Sigmoid colon (tissue), 7 donors: ENCODE measurements around the gene DARS1. TPM values are rescaled to one million over a fixed set of nuclear protein-coding genes. Genes with fewer than 3 reads are reported as not detected.

Experiments
- DNase-seq: peaks from one replicate; pipeline ENCODE4 v3.0.0-alpha.2; 2019
- H3K27ac ChIP-seq, 4 donors: fragments of 200-600 bp; sonication (generic); one replicate each; pipeline ENCODE4 v1.5.1; 2016 to 2019; ENCODE audit warnings: mild to moderate bottlenecking in 1 of 4
- H3K27me3 ChIP-seq, 3 donors: fragments of 200-600 bp; sonication (generic); one replicate each; pipeline ENCODE4 v1.5.1; 2019; ENCODE audit warnings: mild to moderate bottlenecking in 1 of 3
- H3K36me3 ChIP-seq, 4 donors: fragments of 200-600 bp; sonication (generic); one replicate each; pipeline ENCODE4 v1.5.1; 2016 to 2019
- H3K4me1 ChIP-seq, 4 donors: fragments of 200-600 bp; sonication (generic); one replicate each; pipeline ENCODE4 v1.5.1; 2017 to 2019
- H3K4me3 ChIP-seq, 4 donors: fragments of 200-600 bp; sonication (generic); one replicate each; pipeline ENCODE4 v1.5.1; 2017 to 2019; ENCODE audit warnings: mild to moderate bottlenecking in 2 of 4, moderate library complexity in 1 of 4
- H3K9me3 ChIP-seq, 4 donors: fragments of 200-600 bp in 3 of 4; sonication (generic) in 3 of 4; one replicate each; pipeline versions ENCODE4 v1.5.1 to v1.6.1; 2013 to 2019
- CTCF ChIP-seq, 4 experiments: fragments of 450-650 bp in 3 of 4; fragments of 200-600 bp in 1 of 4; IDR thresholded peaks; one replicate each; pipeline ENCODE4 v1.5.1; 2016 to 2019; ENCODE audit warnings: antibody characterized with exemption in 4 of 4, mild to moderate bottlenecking in 3 of 4, moderate library complexity in 2 of 4
- EP300 ChIP-seq, 4 donors: sonication (generic); formaldehyde crosslinking; IDR thresholded peaks; one replicate each; pipeline ENCODE4 v1.6.1; 2017; ENCODE audit warnings: antibody characterized with exemption in 4 of 4
- POLR2A ChIP-seq, 2 donors: fragments of 450-650 bp; IDR thresholded peaks; one replicate each; pipeline ENCODE4 v1.6.1; 2016; ENCODE audit warnings: antibody characterized with exemption in 2 of 2, mild to moderate bottlenecking in 2 of 2, moderate library complexity in 2 of 2
- POLR2AphosphoS5 ChIP-seq, 4 donors: sonication (generic); formaldehyde crosslinking; IDR thresholded peaks; one replicate each; pipeline ENCODE4 v1.6.1; 2017; ENCODE audit warnings: antibody characterized with exemption in 4 of 4
- WGBS, 2 donors: extraction: QIAGEN DNeasy Blood & Tissue Kit; methylation state at CpG; one replicate each; pipeline ENCODE4 v1.1.7; 2013; 5-methylcytosine and 5-hydroxymethylcytosine counted together
- intact Hi-C: fragments of 100-400 bp; cut with DNase I; formaldehyde crosslinking; loops from one replicate; pipeline ENCODE4 v1.15.1; 2023
- polyA plus RNA-seq, 3 donors: library from polyadenylated mRNA; stranded (reverse); fragments of 200-250 nt; gene quantifications; one replicate each; pipeline ENCODE4 v1.2.3, GENCODE V29; 2013
- total RNA-seq, 4 donors: library from RNA; depleted of rRNA; stranded (reverse); fragments of >200 nt; gene quantifications; one replicate each; pipeline ENCODE4 v1.1.0, GENCODE V29; 2016
- donor health status: healthy with polysubstance abuse.
- donor health status: Bipolar disorder and iron deficiency.
- donor health status: healthy.

DARS1 gene
- total and polyA plus RNA-seq, 7 donors: 31.4 to 95.6 (median 77.3) TPM

GRCh38 chr2:135948141-135948540 lies 37.3 kb downstream of the DARS1 start:
- Histone ChIP-seq H3K27ac (no peak overlapping the region), H3K36me3 (peaks cover 0 to 4% (median 0%) of the 10 kb centered on the region in 4 donors), H3K27me3 (no peaks in the 10 kb centered on the region), H3K4me1 (peaks cover 0 to 26% (median 16%) of the 10 kb centered on the region in 4 donors), H3K9me3 (no peaks in the 10 kb centered on the region), H3K4me3 (no peak overlapping the region)
- TF ChIP-seq POLR2AphosphoS5 (IDR thresholded peaks at IDR 0.05) (no peak), CTCF (IDR thresholded peaks at IDR 0.05) (no peak), EP300 (IDR thresholded peaks at IDR 0.05) (no peak), POLR2A (IDR thresholded peaks at IDR 0.05) (no peak)
- 95 to 98% methylated on average over 1 of the region's 1 CpG for WGBS, 2 donors
- intact Hi-C loops: no loop called here
- no peak for DNase-seq

- DNase-seq: no peak
- no peak overlapping the region for H3K4me3 ChIP-seq
- H3K36me3 ChIP-seq: peaks cover 0 to 10% (median 3%) of the 10 kb centered on the region in 4 donors
- H3K27ac ChIP-seq: no peak overlapping the region
- no peaks in the 10 kb centered on the region for H3K9me3 ChIP-seq
- TF ChIP-seq EP300 (IDR thresholded peaks at IDR 0.05) (no peak), POLR2AphosphoS5 (IDR thresholded peaks at IDR 0.05) (no peak), CTCF (IDR thresholded peaks at IDR 0.05) (no peak), POLR2A (IDR thresholded peaks at IDR 0.05) (no peak)
- intact Hi-C loops: no loop called here
- WGBS, 2 donors: 92% methylated on average over 2 of the region's 2 CpGs
- H3K4me1 ChIP-seq: peaks cover 0 to 26% (median 16%) of the 10 kb centered on the region in 4 donors
- no peaks in the 10 kb centered on the region for H3K27me3 ChIP-seq
Measured at GRCh38 chr2:135947483-135947882, 37.9 kb downstream of the DARS1 start.

GRCh38 chr2:135945526-135945925 lies 39.9 kb downstream of the DARS1 start:
- no peak for DNase-seq
- Histone ChIP-seq H3K36me3 (peaks cover 0 to 13% (median 4%) of the 10 kb centered on the region in 4 donors), H3K27ac (no peak overlapping the region), H3K27me3 (no peaks in the 10 kb centered on the region), H3K4me3 (no peak overlapping the region), H3K9me3 (no peaks in the 10 kb centered on the region), H3K4me1 (peaks cover 0 to 23% (median 16%) of the 10 kb centered on the region in 4 donors)
- intact Hi-C loops: no loop called here
- TF ChIP-seq POLR2AphosphoS5 (IDR thresholded peaks at IDR 0.05) (no peak), EP300 (IDR thresholded peaks at IDR 0.05) (no peak), POLR2A (IDR thresholded peaks at IDR 0.05) (no peak)
- WGBS, 2 donors: 87 to 89% methylated on average over 3 of the region's 3 CpGs

- H3K9me3 ChIP-seq: no peaks in the 10 kb centered on the region
- H3K4me1 ChIP-seq: peaks cover 0 to 15% (median 14%) of the 10 kb centered on the region in 4 donors
- TF ChIP-seq POLR2A (IDR thresholded peaks at IDR 0.05): no peak
- no peak for TF ChIP-seq EP300 (IDR thresholded peaks at IDR 0.05)
- no peak for TF ChIP-seq POLR2AphosphoS5 (IDR thresholded peaks at IDR 0.05)
- TF ChIP-seq CTCF (IDR thresholded peaks at IDR 0.05): no peak
- DNase-seq: no peak
- no peak overlapping the region for H3K27ac ChIP-seq
- intact Hi-C loops: no loop called here
- WGBS, 2 donors: 98% methylated on average over 1 of the region's 1 CpG
- no peaks in the 10 kb centered on the region for H3K27me3 ChIP-seq
- no peak overlapping the region for H3K4me3 ChIP-seq
- H3K36me3 ChIP-seq: peaks cover 0 to 13% (median 4%) of the 10 kb centered on the region in 4 donors
Measured at GRCh38 chr2:135944625-135945024, 40.8 kb downstream of the DARS1 start.

GRCh38 chr2:135942936-135943688 lies 42.3 kb downstream of the DARS1 start:
- peaks cover 0 to 13% (median 4%) of the 10 kb centered on the region in 4 donors for H3K36me3 ChIP-seq
- no peaks in the 10 kb centered on the region for H3K9me3 ChIP-seq
- H3K27ac ChIP-seq: no peak overlapping the region
- DNase-seq: no peak
- H3K27me3 ChIP-seq: no peaks in the 10 kb centered on the region
- 95 to 97% methylated on average over 5 of the region's 5 CpGs for WGBS, 2 donors
- H3K4me1 ChIP-seq: no peaks in the 10 kb centered on the region
- intact Hi-C loops: no loop called here
- TF ChIP-seq POLR2AphosphoS5 (IDR thresholded peaks at IDR 0.05): no peak
- TF ChIP-seq EP300 (IDR thresholded peaks at IDR 0.05): no peak
- no peak for TF ChIP-seq POLR2A (IDR thresholded peaks at IDR 0.05)
- no peak for TF ChIP-seq CTCF (IDR thresholded peaks at IDR 0.05)
- no peak overlapping the region for H3K4me3 ChIP-seq
